Measurements from ENCODE around the gene RNU2-1. TPM values are rescaled to one million over a fixed set of nuclear protein-coding genes. Genes with fewer than 3 reads are reported as not detected.
A peak's percentile ranks its signal among the peaks of the same experiment; 100 is the strongest.
"Not testable (repeated sequence)": the region's sequence is repeated elsewhere in the genome, so short reads cannot be mapped to it uniquely, and the experiment has no call there.

Gene RNU2-1
- not detected for total RNA-seq

GRCh38 chr17:43233877-43234276 is at the start of gene RNU2-1:
TSS of gene RNU2-1 (minus strand) at chr17:43233977.
- H3K4me1 ChIP-seq (replicated peaks in 1 of 2); in situ Hi-C loops (cut with MboI; ENCODE audit: low pct_unique_long_range_greater_than_20kb in 2 of 9, low sequenced_read_pairs in 9 of 9, unreplicated experiment in 9 of 9); ATAC-seq (replicated peaks in 6 of 8); H3K4me3 ChIP-seq; H3K27ac ChIP-seq: not testable (repeated sequence)
- no CpG with 5 or more reads among the region's 31 CpGs for WGBS, 10 experiments

GRCh38 chr17:43272914-43273313 is 39.1 kb upstream of the RNU2-1 start:
- H3K4me3 ChIP-seq; H3K4me1 ChIP-seq (replicated peaks in 1 of 2); H3K27ac ChIP-seq; in situ Hi-C loops (cut with MboI; ENCODE audit: low pct_unique_long_range_greater_than_20kb in 2 of 9, low sequenced_read_pairs in 9 of 9, unreplicated experiment in 9 of 9): not testable (repeated sequence)
- ATAC-seq (replicated peaks in 6 of 8) = peak in 7 of 8 experiments; percentile 45 to 72 (median 67)
- no CpG with 5 or more reads among the region's 30 CpGs for WGBS, 10 experiments

GRCh38 chr17:43272483-43272882 is 38.7 kb upstream of the RNU2-1 start:
- peak in 6 of 8 experiments; percentile 11 to 68 (median 47) for ATAC-seq (replicated peaks in 6 of 8)
- H3K4me3 ChIP-seq; H3K4me1 ChIP-seq (replicated peaks in 1 of 2); H3K27ac ChIP-seq; in situ Hi-C loops (cut with MboI; ENCODE audit: low pct_unique_long_range_greater_than_20kb in 2 of 9, low sequenced_read_pairs in 9 of 9, unreplicated experiment in 9 of 9): not testable (repeated sequence)
- WGBS, 10 experiments = no CpG with 5 or more reads among the region's 12 CpGs

- H3K27ac ChIP-seq; H3K4me1 ChIP-seq (replicated peaks in 1 of 2); in situ Hi-C loops (cut with MboI; ENCODE audit: low pct_unique_long_range_greater_than_20kb in 2 of 9, low sequenced_read_pairs in 9 of 9, unreplicated experiment in 9 of 9); H3K4me3 ChIP-seq: not testable (repeated sequence)
- no CpG with 5 or more reads among the region's 43 CpGs for WGBS, 10 experiments
- ATAC-seq (replicated peaks in 6 of 8) = peak; percentile 19 to 72 (median 68)
Observed at GRCh38 chr17:43270552-43271504, 37.1 kb upstream of the RNU2-1 start.

- ATAC-seq (replicated peaks in 6 of 8); H3K27ac ChIP-seq; H3K4me1 ChIP-seq (replicated peaks in 1 of 2); H3K4me3 ChIP-seq; in situ Hi-C loops (cut with MboI; ENCODE audit: low pct_unique_long_range_greater_than_20kb in 2 of 9, low sequenced_read_pairs in 9 of 9, unreplicated experiment in 9 of 9): not testable (repeated sequence)
- WGBS, 10 experiments = no CpG with 5 or more reads among the region's 23 CpGs
Observed at GRCh38 chr17:43246456-43246855, 12.7 kb upstream of the RNU2-1 start.

GRCh38 chr17:43240596-43241352 is 7.0 kb upstream of the RNU2-1 start:
- in situ Hi-C loops (cut with MboI; ENCODE audit: low pct_unique_long_range_greater_than_20kb in 2 of 9, low sequenced_read_pairs in 9 of 9, unreplicated experiment in 9 of 9); H3K27ac ChIP-seq; H3K4me3 ChIP-seq; H3K4me1 ChIP-seq (replicated peaks in 1 of 2): not testable (repeated sequence)
- peak; percentile 32 to 73 (median 64) for ATAC-seq (replicated peaks in 6 of 8)
- WGBS, 10 experiments = no CpG with 5 or more reads among the region's 34 CpGs

- ATAC-seq (replicated peaks in 6 of 8) = peak; percentile 23 to 74 (median 66)
- H3K4me3 ChIP-seq; H3K27ac ChIP-seq; in situ Hi-C loops (cut with MboI; ENCODE audit: low pct_unique_long_range_greater_than_20kb in 2 of 9, low sequenced_read_pairs in 9 of 9, unreplicated experiment in 9 of 9); H3K4me1 ChIP-seq (replicated peaks in 1 of 2): not testable (repeated sequence)
- WGBS, 10 experiments = no CpG with 5 or more reads among the region's 26 CpGs
Observed at GRCh38 chr17:43239597-43239996, 5.8 kb upstream of the RNU2-1 start.

GRCh38 chr17:43233263-43233662 is 514 bp downstream of the RNU2-1 start:
- in situ Hi-C loops (cut with MboI; ENCODE audit: low pct_unique_long_range_greater_than_20kb in 2 of 9, low sequenced_read_pairs in 9 of 9, unreplicated experiment in 9 of 9); H3K27ac ChIP-seq; H3K4me1 ChIP-seq (replicated peaks in 1 of 2); ATAC-seq (replicated peaks in 6 of 8); H3K4me3 ChIP-seq: not testable (repeated sequence)
- WGBS, 10 experiments = no CpG with 5 or more reads among the region's 15 CpGs

GRCh38 chr17:43232021-43232699 is 1.6 kb downstream of the RNU2-1 start:
- in situ Hi-C loops (cut with MboI; ENCODE audit: low pct_unique_long_range_greater_than_20kb in 2 of 9, low sequenced_read_pairs in 9 of 9, unreplicated experiment in 9 of 9); H3K27ac ChIP-seq; H3K4me1 ChIP-seq (replicated peaks in 1 of 2); H3K4me3 ChIP-seq; ATAC-seq (replicated peaks in 6 of 8): not testable (repeated sequence)
- WGBS, 10 experiments = 88 to 100% methylated on average over 1 to 3 of the region's 24 CpGs; no CpG with 5 or more reads in 8 of the 10 experiments

- H3K4me3 ChIP-seq; in situ Hi-C loops (cut with MboI; ENCODE audit: low pct_unique_long_range_greater_than_20kb in 2 of 9, low sequenced_read_pairs in 9 of 9, unreplicated experiment in 9 of 9); H3K27ac ChIP-seq; H3K4me1 ChIP-seq (replicated peaks in 1 of 2): not testable (repeated sequence)
- ATAC-seq (replicated peaks in 6 of 8) = peak in 3 of 8 experiments; percentile 26 to 88 (median 82)
- WGBS, 10 experiments = no CpG with 5 or more reads among the region's 40 CpGs
Observed at GRCh38 chr17:43231205-43232020, 2.4 kb downstream of the RNU2-1 start.

- ATAC-seq (replicated peaks in 6 of 8) = peak in 4 of 8 experiments; percentile 19 to 29 (median 24)
- H3K4me1 ChIP-seq (replicated peaks in 1 of 2); H3K27ac ChIP-seq; H3K4me3 ChIP-seq; in situ Hi-C loops (cut with MboI; ENCODE audit: low pct_unique_long_range_greater_than_20kb in 2 of 9, low sequenced_read_pairs in 9 of 9, unreplicated experiment in 9 of 9): not testable (repeated sequence)
- WGBS, 10 experiments = no CpG with 5 or more reads among the region's 7 CpGs
Observed at GRCh38 chr17:43228020-43228782, 5.6 kb downstream of the RNU2-1 start, which contains the start of gene CCDC200. TSS of gene CCDC200 (minus strand) at chr17:43228623. CDS start at chr17:43228554, 69 bp downstream.

- ATAC-seq (replicated peaks in 6 of 8) = no peak
- no peak overlapping the region for H3K4me3 ChIP-seq
- H3K27ac ChIP-seq = no peak overlapping the region
- WGBS, 10 experiments = 66 to 100% (median 93%) methylated on average over 1 to 7 of the region's 7 CpGs; no CpG with 5 or more reads in 2 of the 10 experiments
- in situ Hi-C loops (cut with MboI; ENCODE audit: low pct_unique_long_range_greater_than_20kb in 2 of 9, low sequenced_read_pairs in 9 of 9, unreplicated experiment in 9 of 9) = no loop called here
- H3K4me1 ChIP-seq (replicated peaks in 1 of 2) = no peaks in the 10 kb centered on the region
Observed at GRCh38 chr17:43226393-43226792, 7.4 kb downstream of the RNU2-1 start.

Measured in motor neuron (in vitro differentiated cells).